ENCODE data around the gene GTPBP6. TPM values are rescaled to one million over a fixed set of nuclear protein-coding genes. Genes with fewer than 3 reads are reported as not detected.
"Not testable (repeated sequence)": the region's sequence is repeated elsewhere in the genome, so short reads cannot be mapped to it uniquely, and the experiment has no call there.

The GTPBP6 gene
- total and polyA plus RNA-seq, 8 donors = 31.1 to 63.2 (median 53.1) TPM

GRCh38 chrX:283115-283845 lies 35.3 kb downstream of the GTPBP6 start:
- Histone ChIP-seq H3K9me3 (no peaks in the 10 kb centered on the region), H3K4me3 (peak overlapping the region; percentile 18 to 50), H3K4me1 (no peaks in the 10 kb centered on the region), H3K27ac (peak overlapping the region in 1 of 2 donors; percentile 8), H3K27me3 (no peaks in the 10 kb centered on the region), H3K36me3 (peaks cover 0 to 24% of the 10 kb centered on the region in 2 donors)
- peak; percentile 98 for ATAC-seq
- TF ChIP-seq, protein P1, sequence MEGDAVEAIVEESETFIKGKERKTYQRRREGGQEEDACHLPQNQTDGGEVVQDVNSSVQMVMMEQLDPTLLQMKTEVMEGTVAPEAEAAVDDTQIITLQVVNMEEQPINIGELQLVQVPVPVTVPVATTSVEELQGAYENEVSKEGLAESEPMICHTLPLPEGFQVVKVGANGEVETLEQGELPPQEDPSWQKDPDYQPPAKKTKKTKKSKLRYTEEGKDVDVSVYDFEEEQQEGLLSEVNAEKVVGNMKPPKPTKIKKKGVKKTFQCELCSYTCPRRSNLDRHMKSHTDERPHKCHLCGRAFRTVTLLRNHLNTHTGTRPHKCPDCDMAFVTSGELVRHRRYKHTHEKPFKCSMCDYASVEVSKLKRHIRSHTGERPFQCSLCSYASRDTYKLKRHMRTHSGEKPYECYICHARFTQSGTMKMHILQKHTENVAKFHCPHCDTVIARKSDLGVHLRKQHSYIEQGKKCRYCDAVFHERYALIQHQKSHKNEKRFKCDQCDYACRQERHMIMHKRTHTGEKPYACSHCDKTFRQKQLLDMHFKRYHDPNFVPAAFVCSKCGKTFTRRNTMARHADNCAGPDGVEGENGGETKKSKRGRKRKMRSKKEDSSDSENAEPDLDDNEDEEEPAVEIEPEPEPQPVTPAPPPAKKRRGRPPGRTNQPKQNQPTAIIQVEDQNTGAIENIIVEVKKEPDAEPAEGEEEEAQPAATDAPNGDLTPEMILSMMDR (IDR thresholded peaks at IDR 0.05) = no peak
- intact Hi-C loops (cut with DNase I) = no loop called here
- DNase-seq = peak; percentile 85 to 95 (median 91)

DNA sequence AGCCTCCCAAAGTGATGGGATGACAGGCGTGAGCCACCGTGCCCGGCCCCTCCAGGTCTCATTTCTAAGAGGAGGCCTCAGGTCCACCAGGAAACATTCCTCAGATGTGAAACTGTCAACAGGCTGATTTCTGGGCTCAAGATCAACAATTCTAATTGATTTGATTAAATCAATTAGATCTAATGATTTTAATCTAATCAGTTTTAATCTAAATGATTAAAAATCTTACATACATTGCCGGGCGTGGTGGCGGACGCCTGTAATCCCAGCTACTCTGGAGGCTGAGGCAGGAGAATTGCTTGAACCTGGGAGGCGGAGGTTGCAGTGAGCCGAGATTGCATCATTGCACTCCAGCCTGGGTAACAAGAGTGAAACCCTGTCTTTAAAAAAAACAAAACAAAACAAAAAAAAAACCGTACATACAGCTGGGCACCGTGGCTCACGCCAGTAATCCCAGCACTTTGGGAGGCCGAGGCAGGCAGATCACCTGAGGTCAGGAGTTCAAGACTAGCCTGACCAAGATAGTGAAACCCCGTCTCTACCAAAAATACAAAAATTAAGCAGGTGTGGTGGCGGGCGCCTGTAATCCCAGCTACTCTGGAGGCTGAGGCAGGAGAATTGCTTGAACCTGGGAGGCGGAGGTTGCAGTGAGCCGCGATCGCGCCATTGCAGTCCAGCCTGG lies 36.5 kb downstream of the GTPBP6 start:
- H3K27me3 ChIP-seq; H3K9me3 ChIP-seq; H3K4me3 ChIP-seq; ATAC-seq; H3K27ac ChIP-seq; H3K4me1 ChIP-seq; intact Hi-C loops (cut with DNase I); DNase-seq: not testable (repeated sequence)
- H3K36me3 ChIP-seq = peaks cover 0 to 18% of the 10 kb centered on the region in 2 donors

DNA sequence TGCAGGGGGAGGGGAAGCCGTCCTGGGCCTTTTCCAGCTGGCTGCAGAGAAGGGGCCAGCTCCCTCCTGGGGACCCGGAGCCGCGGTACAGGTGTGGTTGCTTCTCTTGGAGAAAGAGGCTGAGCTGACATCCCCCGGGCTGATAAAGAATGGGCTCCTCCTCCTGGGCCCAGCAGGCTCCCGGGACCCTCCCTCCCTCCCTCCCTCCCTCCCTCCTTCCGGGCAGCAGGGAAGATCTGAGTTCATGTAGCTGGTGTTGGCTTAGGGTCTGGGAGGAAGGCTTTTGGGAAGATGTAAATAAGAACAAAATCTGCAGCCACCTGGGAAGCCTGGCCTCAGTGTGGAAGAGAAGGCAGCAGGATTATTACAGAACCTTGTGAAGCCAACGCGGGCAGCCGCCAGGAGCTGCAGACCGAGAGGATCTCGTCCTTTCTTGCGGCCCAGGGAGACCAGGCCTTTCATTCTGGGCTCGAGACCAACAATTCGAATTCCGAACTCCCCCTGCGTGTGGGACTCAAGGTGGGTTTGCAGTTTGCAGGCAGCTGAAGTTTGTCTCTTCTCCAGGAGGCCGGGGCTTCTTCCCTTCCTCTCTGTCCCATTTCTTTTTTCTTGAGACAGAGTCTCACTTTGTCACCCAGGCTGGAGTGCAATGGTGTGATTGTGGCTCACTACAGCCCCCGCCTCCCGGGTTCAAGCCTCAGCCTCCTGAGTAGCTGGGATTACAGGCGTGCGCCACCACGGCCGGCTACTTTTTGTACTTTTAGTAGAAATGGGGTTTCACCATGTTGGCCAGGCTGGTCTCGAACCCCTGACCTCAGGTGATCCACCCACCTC lies 37.2 kb downstream of the GTPBP6 start, which contains the start of gene PLCXD1:
Gene PLCXD1 (plus strand): TSS at position 216 of the 834 bp plus-strand sequence. CDS start 2,807 bp downstream, outside the sequence.
- Histone ChIP-seq H3K4me3 (no peak within 1 kb of the TSS), H3K27me3 (no peaks in the 10 kb centered on the region), H3K27ac (no peak within 1 kb of the TSS), H3K36me3 (peaks cover 0 to 18% of the 10 kb centered on the region in 2 donors), H3K9me3 (no peaks in the 10 kb centered on the region), H3K4me1 (peaks cover 0 to 6% of the 10 kb centered on the region in 2 donors)
- intact Hi-C loops (cut with DNase I) = no loop called here
- TF ChIP-seq, protein P1 (IDR thresholded peaks at IDR 0.05) = no peak
- ATAC-seq = no peak
- peak in 3 of 4 donors; percentile 33 to 86 (median 61) for DNase-seq

GRCh38 chrX:280722-281121 lies 37.9 kb downstream of the GTPBP6 start:
- intact Hi-C loops (cut with DNase I) = not testable (repeated sequence)

GRCh38 chrX:279757-280604 lies 38.6 kb downstream of the GTPBP6 start:
- peak in 2 of 4 donors; percentile 32 to 71 for DNase-seq
- peaks cover 8 to 15% of the 10 kb centered on the region in 2 donors for H3K4me1 ChIP-seq
- H3K4me3 ChIP-seq; H3K36me3 ChIP-seq; intact Hi-C loops (cut with DNase I); ATAC-seq; H3K27ac ChIP-seq; H3K27me3 ChIP-seq; H3K9me3 ChIP-seq: not testable (repeated sequence)

More at GRCh38 chrX:280722-281121, 37.9 kb downstream of the GTPBP6 start:
- H3K27ac ChIP-seq, H3K9me3 ChIP-seq, ATAC-seq, H3K4me1 ChIP-seq, H3K27me3 ChIP-seq, H3K4me3 ChIP-seq, DNase-seq: not testable (repeated sequence)
- peaks cover 0 to 12% of the 10 kb centered on the region in 2 donors for H3K36me3 ChIP-seq
